HCT116 (cell line): Measurements from ENCODE around the gene SPEN. TPM values are rescaled to one million over a fixed set of nuclear protein-coding genes. Genes with fewer than 3 reads are reported as not detected.
A peak's percentile ranks its signal among the peaks of the same experiment; 100 is the strongest.

Source experiments
- ATAC-seq: fragments of 200-7000 bp; cut with Tn5 transposase; 2 replicates; pipeline ENCODE4 v1.9.1; 2020; ENCODE audit warnings: mild to moderate bottlenecking, moderate library complexity
- BruUV-seq: library from RNA; stranded (reverse); fragments of 400-500 nt; replicated peaks from 2 replicates; lab custom pipeline; 2021; lab: Mats Ljungman, UMichigan
- CTCF ChIA-PET: fragments of 300-600 bp; sonication (Branson Sonifier 250); formaldehyde crosslinking; loops from one replicate; lab custom pipeline; 2021; ENCODE audit warnings: antibody characterized with exemption; lab: Charles Lee
- POLR2A ChIA-PET: fragments of 300-600, 350-600 bp; sonication (Branson Sonifier 250); formaldehyde crosslinking; loops from one replicate; lab custom pipeline; 2021; ENCODE audit warnings: antibody characterized with exemption; lab: Charles Lee
- RAD21 ChIA-PET, 2 experiments: fragments of 300-600 bp; sonication (Branson Sonifier 250); formaldehyde crosslinking; loops; one replicate each; lab custom pipeline; 2023; ENCODE audit warnings: low total read pairs in 2 of 2; ENCODE audit not compliant: uncharacterized antibody in 2 of 2, unreplicated experiment in 2 of 2, low non-redundant PET in 1 of 2; lab: Charles Lee
- DNase-seq: peaks from one replicate; pipeline ENCODE4 v3.0.0-alpha.2; 2010; ENCODE audit warnings: low read depth, low spot score
- H2AFZ ChIP-seq: fragments of 200-600 bp; shearing (Covaris generic), sonication (generic); 2 replicates; pipeline ENCODE4 v1.6.1; 2017; ENCODE audit warnings: low read depth, mixed run types, mixed read lengths, antibody characterized with exemption, low read length; ENCODE audit not compliant: poor library complexity, severe bottlenecking
- H3K27ac ChIP-seq: 2 replicates; pipeline ENCODE4 v1.5.1; 2012; ENCODE audit warnings: low read depth, low read length
- H3K27me3 ChIP-seq: fragments of 200-600 bp; sonication (generic); 2 replicates; pipeline ENCODE4 v1.6.1; 2016; ENCODE audit warnings: mixed run types, low read length, mixed read lengths; ENCODE audit not compliant: insufficient read depth
- H3K36me3 ChIP-seq, 2 experiments: fragments of 200-500 bp in 1 of 2; fragments of 200-600 bp in 1 of 2; sonication (Bioruptor generic) in 1 of 2; sonication (generic) in 1 of 2; 2 replicates each; pipeline versions ENCODE4 v1.5.1 to v1.6.1; 2014 to 2016; ENCODE audit warnings: low read length in 2 of 2, inconsistent platforms in 1 of 2, mixed read lengths in 1 of 2, mixed run types in 1 of 2; ENCODE audit not compliant: insufficient read depth in 2 of 2, control insufficient read depth in 1 of 2
- H3K4me1 ChIP-seq, 2 experiments: fragments of 200-600 bp in 1 of 2; sonication (generic) in 1 of 2; 2 replicates each; pipeline versions ENCODE4 v1.5.1 to v1.6.1; 2012 to 2017; ENCODE audit warnings: low read length in 2 of 2, inconsistent platforms in 1 of 2, mild to moderate bottlenecking in 1 of 2, mixed read lengths in 1 of 2, mixed run types in 1 of 2, moderate library complexity in 1 of 2; ENCODE audit not compliant: insufficient read depth in 2 of 2, control insufficient read depth in 1 of 2
- H3K4me2 ChIP-seq: fragments of 200-600 bp; sonication (generic); 2 replicates; pipeline ENCODE4 v1.6.1; 2017; ENCODE audit warnings: mixed run types, low read length, mixed read lengths
- H3K4me3 ChIP-seq, 2 experiments: fragments of 200-600 bp in 1 of 2; sonication (generic) in 1 of 2; replicated peaks in 1 of 2; 2 replicates each; pipeline ENCODE4 v1.5.1; 2011 to 2016; ENCODE audit warnings: low read length in 2 of 2, control low read depth in 1 of 2, low read depth in 1 of 2, mild to moderate bottlenecking in 1 of 2, mixed read lengths in 1 of 2, mixed run types in 1 of 2
- H3K79me2 ChIP-seq: fragments of 200-600 bp; sonication (generic); 2 replicates; pipeline ENCODE4 v1.6.1; 2017; ENCODE audit warnings: mild to moderate bottlenecking, mixed run types, low read length, moderate library complexity, mixed read lengths; ENCODE audit not compliant: insufficient read depth
- H3K9ac ChIP-seq: fragments of 200-600 bp; sonication (generic); 2 replicates; pipeline ENCODE4 v1.6.1; 2016; ENCODE audit warnings: low read length, mixed read lengths
- H3K9me2 ChIP-seq: fragments of 200-600 bp; sonication (generic), shearing (Covaris generic); 2 replicates; pipeline ENCODE4 v1.6.1; 2017; ENCODE audit warnings: mixed run types, mild to moderate bottlenecking, moderate library complexity; ENCODE audit not compliant: insufficient read depth
- H3K9me3 ChIP-seq, 2 experiments: fragments of 200-500 bp in 1 of 2; fragments of 200-600 bp in 1 of 2; sonication (Bioruptor generic) in 1 of 2; sonication (generic) in 1 of 2; 2 replicates each; pipeline ENCODE4 v1.6.1; 2014 to 2017; ENCODE audit warnings: low read length in 2 of 2, mixed read lengths in 2 of 2, inconsistent platforms in 1 of 2, low read depth in 1 of 2, mild to moderate bottlenecking in 1 of 2, mixed run types in 1 of 2, moderate library complexity in 1 of 2; ENCODE audit not compliant: control insufficient read depth in 1 of 2, insufficient read depth in 1 of 2
- H4K20me1 ChIP-seq: fragments of 200-600 bp; sonication (generic), shearing (Covaris generic); 2 replicates; pipeline ENCODE4 v1.6.1; 2017; ENCODE audit warnings: mixed run types, mild to moderate bottlenecking, moderate library complexity; ENCODE audit not compliant: insufficient read depth
- ATF3 ChIP-seq: IDR thresholded peaks from 2 replicates; pipeline ENCODE4 v1.6.1; 2012
- CTCF ChIP-seq, 3 experiments: fragments of 200-600 bp in 1 of 3; sonication (generic) in 1 of 3; IDR thresholded peaks in 2 of 3; conservative IDR thresholded peaks in 1 of 3; 2 replicates each; pipeline ENCODE4 v1.5.1; 2012 to 2017; ENCODE audit warnings: low read depth in 2 of 3, low read length in 2 of 3, antibody characterized with exemption in 1 of 3, borderline replicate concordance in 1 of 3, control low read depth in 1 of 3, mild to moderate bottlenecking in 1 of 3, mixed read lengths in 1 of 3, mixed run types in 1 of 3, moderate library complexity in 1 of 3; ENCODE audit not compliant: insufficient read depth in 1 of 3
- EZH2 ChIP-seq: fragments of 200-600 bp; sonication (generic); IDR thresholded peaks from 2 replicates; pipeline ENCODE4 v1.6.1; 2017; ENCODE audit warnings: antibody characterized with exemption, mixed run types
- EZH2phosphoT487 ChIP-seq: fragments of 200-600 bp; IDR thresholded peaks from 2 replicates; pipeline ENCODE4 v1.6.1; 2018; ENCODE audit warnings: antibody characterized with exemption, borderline replicate concordance
- RAD21 ChIP-seq: IDR thresholded peaks from 2 replicates; pipeline ENCODE4 v1.6.1; 2012; ENCODE audit warnings: low read depth, mild to moderate bottlenecking
- REST ChIP-seq: IDR thresholded peaks from 2 replicates; pipeline ENCODE4 v1.6.1; 2012; ENCODE audit warnings: low read depth
- TCF7L2 ChIP-seq: IDR thresholded peaks from 2 replicates; pipeline ENCODE4 v1.7.0; 2011; ENCODE audit warnings: borderline replicate concordance, inconsistent platforms; ENCODE audit not compliant: insufficient read depth, insufficient read length; ENCODE audit errors: extremely low read depth
- intact Hi-C: fragments of 100-400 bp; cut with micrococcal nuclease; formaldehyde crosslinking; loops from 2 replicates; pipeline ENCODE4 v1.10.0; 2022
- total RNA-seq: library from RNA; stranded (reverse); gene quantifications from one replicate; pipeline ENCODE4 v1.2.1, GENCODE V29; 2021; ENCODE audit not compliant: unreplicated experiment

The SPEN gene
- total RNA-seq, 1 experiment from 2014 or later, result 58.6 TPM

GRCh38 chr1:15943992-15944307 is 96.4 kb downstream of the SPEN start:
- CTCF ChIA-PET, result interaction anchor here (0.6 kb wide), 1 partner anchor 50 kb away, joined by 3 read pairs; no protein-coding TSS in a partner anchor
- RAD21 ChIA-PET, result no interaction called here
- POLR2A ChIA-PET, result no interaction called here
- intact Hi-C loops, result no loop called here
- Histone ChIP-seq H3K4me3 (no peak overlapping the region), H3K4me1 (peaks cover 3 to 4% of the 10 kb centered on the region in 2 experiments), H3K9me2 (no peaks in the 10 kb centered on the region), H3K27me3 (no peaks in the 10 kb centered on the region), H3K27ac (no peak overlapping the region), H3K36me3 (peaks cover 19 to 32% of the 10 kb centered on the region in 2 experiments), H3K4me2 (no peak overlapping the region), H4K20me1 (no peaks in the 10 kb centered on the region), H3K9me3 (no peaks in the 10 kb centered on the region), H2AFZ (no peak overlapping the region), H3K79me2 (peaks cover 12% of the 10 kb centered on the region; the same call in 1 of the 2 replicates), H3K9ac (no peak overlapping the region)
- no peak for ATAC-seq
- TF ChIP-seq TCF7L2 (no peak), CTCF (IDR thresholded peaks at IDR 0.05 in 2 of 3, conservative IDR thresholded peaks at IDR 0.05 in 1 of 3; ENCODE audit: borderline replicate concordance in 1 of 3, insufficient read depth in 1 of 3, low read depth in 2 of 3, low read length in 2 of 3) (no peak), EZH2 (no peak)
- DNase-seq, result no peak
- no TSS peak for BruUV-seq

GRCh38 chr1:15944308-15945010 is 97.0 kb downstream of the SPEN start:
- intact Hi-C loops, result no loop called here
- Histone ChIP-seq H2AFZ (no peak overlapping the region), H3K9ac (no peak overlapping the region), H4K20me1 (no peaks in the 10 kb centered on the region), H3K27ac (no peak overlapping the region), H3K36me3 (peaks cover 19 to 27% of the 10 kb centered on the region in 2 experiments), H3K4me2 (no peak overlapping the region), H3K9me2 (no peaks in the 10 kb centered on the region), H3K79me2 (peaks cover 10% of the 10 kb centered on the region; the same call in 1 of the 2 replicates), H3K27me3 (no peaks in the 10 kb centered on the region), H3K4me3 (no peak overlapping the region), H3K9me3 (no peaks in the 10 kb centered on the region), H3K4me1 (peaks cover 8 to 9% of the 10 kb centered on the region in 2 experiments)
- ChIA-PET RAD21 (no interaction called here), POLR2A (no interaction called here), CTCF (interaction anchor here (0.6 kb wide), 1 partner anchor 50 kb away, joined by 3 read pairs; no protein-coding TSS in a partner anchor)
- TF ChIP-seq RAD21, result peak; percentile 19; the same call in 1 of the 2 replicates
- no peak for TF ChIP-seq CTCF (IDR thresholded peaks at IDR 0.05 in 2 of 3, conservative IDR thresholded peaks at IDR 0.05 in 1 of 3; ENCODE audit: borderline replicate concordance in 1 of 3, insufficient read depth in 1 of 3, low read depth in 2 of 3, low read length in 2 of 3)
- TF ChIP-seq REST, result no peak
- TF ChIP-seq ATF3, result no peak
- no peak for TF ChIP-seq EZH2phosphoT487
- ATAC-seq (no peak), DNase-seq (no peak)
- TSS peak; percentile 22 for BruUV-seq
